CD4-positive, alpha-beta T cell treated with Interleukin-6 at 100 ng/mL for 8 hours (primary cell): ENCODE measurements around the gene GRID1.
"Not testable (repeated sequence)": the region's sequence is repeated elsewhere in the genome, so short reads cannot be mapped to it uniquely, and the experiment has no call there.

ENCODE experiments used
- DNase-seq: peaks from one replicate; pipeline ENCODE4 v3.0.0-alpha.2; 2020; ENCODE audit warnings: mixed read lengths, low spot score

The GRID1 gene

DNA sequence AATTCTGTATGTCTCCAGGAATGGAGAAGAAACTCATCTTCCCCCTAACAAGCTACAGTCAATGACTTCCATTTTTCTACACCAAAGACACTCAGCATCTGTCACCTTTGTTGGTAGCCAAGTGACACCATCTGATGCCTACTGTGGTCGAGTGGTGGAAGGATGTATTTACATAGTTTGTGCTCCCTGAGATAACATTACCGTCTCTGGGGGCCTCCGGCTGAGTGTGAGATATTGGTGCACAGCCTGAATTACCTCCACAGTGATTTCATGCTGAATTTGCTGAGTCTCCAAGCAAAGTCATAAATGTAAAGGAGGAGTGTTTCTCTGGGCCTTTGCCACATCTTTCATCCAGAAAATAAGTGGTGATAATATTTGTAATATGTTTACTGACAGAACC, 114.0 kb downstream of the GRID1 start:
- DNase-seq, result no peak

DNA sequence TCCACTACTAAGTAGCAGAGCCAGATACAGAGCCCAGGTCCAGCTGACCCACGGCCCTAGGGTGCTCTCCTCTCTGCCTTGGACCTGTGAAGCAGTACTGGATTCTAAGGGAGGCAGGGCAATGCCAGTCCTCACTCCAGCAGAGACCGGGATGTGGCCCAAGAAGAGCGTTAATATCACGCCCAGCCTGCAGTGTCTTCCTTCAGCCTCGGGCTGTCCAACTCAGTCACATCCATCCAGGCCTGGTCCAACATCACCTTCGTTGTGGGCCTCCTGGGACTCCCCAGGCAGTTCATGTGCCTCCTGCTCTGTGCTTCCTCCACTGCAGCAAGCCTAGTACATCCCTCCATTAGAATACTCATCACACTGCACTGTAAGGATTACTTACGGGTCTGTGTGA, 114.5 kb downstream of the GRID1 start:
- DNase-seq, result no peak

DNA sequence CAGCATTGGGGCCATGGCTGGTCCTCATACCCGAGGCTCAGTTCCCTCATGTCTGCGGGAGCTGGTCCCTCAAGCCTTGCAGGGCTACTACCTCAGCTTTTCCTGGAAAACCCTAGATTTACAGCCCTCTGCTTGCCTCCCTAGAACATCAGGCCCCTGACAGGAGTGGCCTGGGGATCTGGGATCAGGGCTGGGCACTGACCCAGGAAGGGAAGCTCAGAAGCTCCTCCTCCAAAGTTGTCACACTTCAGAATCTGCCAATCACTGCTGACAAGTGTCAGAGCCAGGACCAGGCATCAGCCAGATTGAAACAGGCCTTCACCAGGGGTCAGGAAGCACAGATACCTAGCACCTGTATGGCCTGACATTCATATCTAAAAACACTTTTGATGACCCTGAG, 115.2 kb downstream of the GRID1 start:
- no peak for DNase-seq

DNA sequence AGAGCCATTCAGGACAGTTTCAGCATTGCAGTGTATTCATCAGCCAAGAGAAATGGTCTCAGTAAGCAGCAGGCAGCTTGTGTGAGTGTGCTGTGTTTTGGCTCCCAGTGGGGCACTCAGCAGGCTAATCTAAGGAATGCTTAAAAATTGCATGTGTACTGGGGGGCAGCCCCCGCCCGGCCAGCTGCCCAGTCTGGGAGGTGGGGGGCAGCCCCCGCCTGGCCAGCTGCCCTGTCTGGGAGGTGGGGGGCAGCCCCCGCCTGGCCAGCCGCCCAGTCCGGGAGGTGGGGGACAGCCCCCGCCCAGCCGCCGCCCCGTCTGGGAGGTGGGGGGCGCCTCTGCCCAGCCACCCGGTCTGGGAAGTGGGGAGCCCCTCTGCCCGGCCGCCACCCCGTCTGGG, 116.2 kb downstream of the GRID1 start:
- DNase-seq, result no peak

GRCh38 chr10:86249794-86250193, 116.8 kb downstream of the GRID1 start:
- DNase-seq, result no peak

DNA sequence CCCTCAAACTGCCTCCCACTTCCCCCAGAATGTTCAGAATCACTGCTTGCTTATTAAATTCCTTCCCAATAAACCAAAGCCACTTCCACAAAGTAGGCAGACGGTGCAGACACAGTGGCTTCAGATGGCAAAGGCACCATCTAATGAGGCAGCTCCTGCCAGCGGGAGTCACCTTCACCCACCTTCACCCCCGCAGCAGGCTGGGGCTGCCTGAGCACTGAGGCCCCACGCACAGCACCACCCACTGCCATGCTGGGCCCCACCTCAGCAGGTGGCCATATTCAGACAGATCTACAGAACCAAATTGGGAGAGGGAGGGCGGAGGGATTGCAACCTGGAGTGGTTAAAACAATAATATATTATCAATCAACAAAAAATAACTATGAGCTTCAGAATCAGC, 118.5 kb downstream of the GRID1 start:
- no peak for DNase-seq

DNA sequence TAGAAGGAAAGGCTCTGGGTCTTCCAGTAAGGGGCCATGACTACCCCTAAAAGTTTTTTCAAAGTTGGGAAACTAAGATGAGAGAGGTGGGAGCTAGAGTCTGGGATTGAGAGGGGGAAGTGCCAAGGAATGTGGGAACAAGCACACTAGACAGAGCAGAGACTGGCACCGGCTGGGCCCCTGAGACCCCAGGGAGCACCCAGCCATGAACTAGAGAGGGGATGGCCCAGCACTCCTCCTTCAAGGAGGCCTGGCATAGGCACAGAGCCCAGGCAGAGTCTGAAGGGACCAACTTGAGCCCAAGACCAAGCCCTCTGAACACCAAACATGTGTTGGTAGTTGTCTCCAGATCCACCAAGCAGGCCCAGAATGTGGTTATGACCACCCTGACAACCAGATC, 119.0 kb downstream of the GRID1 start:
- no peak for DNase-seq

- no peak for DNase-seq
These were observed 119.5 kb downstream of the GRID1 start for GRCh38 chr10:86247073-86247472.

DNA sequence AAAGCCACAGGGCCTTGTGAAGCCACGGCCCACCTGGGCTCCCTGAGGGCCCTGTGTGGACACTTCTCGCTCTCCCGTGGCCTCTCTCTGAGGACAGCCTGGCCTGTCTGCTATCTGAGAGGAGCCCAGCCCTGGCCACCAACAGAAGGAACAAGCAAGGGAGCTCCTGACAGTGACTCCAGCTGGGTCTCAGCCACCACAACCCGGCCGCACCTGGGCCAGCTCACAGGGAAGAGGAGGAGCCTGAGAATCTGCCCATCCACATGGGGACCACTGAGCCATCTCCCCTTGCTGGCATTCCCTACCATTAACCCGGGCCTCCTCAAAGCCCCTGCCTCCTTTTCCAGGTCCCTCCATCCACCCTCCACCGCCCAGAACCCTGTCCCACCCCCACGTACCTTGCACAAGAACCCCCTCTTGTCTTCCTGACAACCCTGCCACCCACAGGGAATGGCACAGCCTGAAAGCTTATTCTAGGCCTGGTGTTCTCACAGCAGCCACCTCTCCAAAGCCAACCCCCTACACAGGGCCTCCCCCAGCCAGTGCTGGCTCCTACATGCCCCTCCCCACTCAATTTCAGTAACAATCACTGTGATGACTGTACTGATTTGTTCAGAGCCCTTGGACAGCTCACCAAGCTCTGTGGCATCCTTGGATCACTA, 120.2 kb downstream of the GRID1 start:
- DNase-seq, result no peak

GRCh38 chr10:86245015-86245394, 121.6 kb downstream of the GRID1 start:
- no peak for DNase-seq

- no peak for DNase-seq
These were observed 122.1 kb downstream of the GRID1 start for GRCh38 chr10:86244297-86245014.

- DNase-seq, result no peak
These were observed 122.9 kb downstream of the GRID1 start for GRCh38 chr10:86243651-86244155.

DNA sequence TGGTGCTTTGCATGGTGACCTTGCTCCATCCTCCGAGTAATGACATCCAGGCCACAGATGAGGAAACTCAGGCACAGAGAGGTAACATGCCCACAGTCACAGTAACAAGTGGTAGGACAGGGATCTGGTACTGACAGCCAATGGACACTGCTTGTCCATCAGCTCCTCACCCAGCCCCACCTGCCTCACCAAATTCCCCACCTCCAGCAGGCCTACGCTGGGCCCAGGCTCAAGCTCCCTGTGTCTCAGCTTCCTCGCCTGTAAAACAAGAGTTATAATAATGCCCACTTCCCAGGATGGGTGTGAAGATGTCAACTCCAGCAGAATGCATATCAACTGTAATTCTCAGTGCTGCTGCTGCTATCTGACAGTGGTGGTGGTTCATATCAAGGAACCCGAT, 123.8 kb downstream of the GRID1 start:
- DNase-seq, result no peak

GRCh38 chr10:86238089-86238488, 128.5 kb downstream of the GRID1 start:
- not testable (repeated sequence) for DNase-seq

GRCh38 chr10:86234541-86235270, 131.9 kb downstream of the GRID1 start:
- DNase-seq, result no peak

DNA sequence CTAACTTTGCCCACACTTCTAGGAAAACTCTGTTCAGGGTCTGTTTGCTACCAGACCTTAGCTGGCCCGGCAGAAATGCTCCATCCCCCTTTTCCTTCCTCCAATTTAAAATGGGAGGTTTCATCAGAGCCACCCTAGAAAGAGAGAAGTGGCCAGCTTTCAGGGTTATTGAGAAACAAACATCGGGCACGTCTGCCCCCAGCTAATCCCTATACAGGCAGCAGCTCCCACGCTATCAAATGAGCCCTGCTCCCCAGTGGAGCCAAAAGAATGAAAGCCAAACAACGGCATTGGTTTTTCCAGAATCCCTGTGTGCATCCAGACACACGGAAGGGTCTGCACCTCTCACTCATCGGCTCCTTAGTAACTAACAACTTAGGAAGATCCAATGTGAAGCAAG, 132.5 kb downstream of the GRID1 start:
- DNase-seq, result no peak

GRCh38 chr10:86233131-86233530, 133.5 kb downstream of the GRID1 start:
- no peak for DNase-seq

- DNase-seq, result no peak
These were observed 134.0 kb downstream of the GRID1 start for GRCh38 chr10:86232644-86233043.

DNA sequence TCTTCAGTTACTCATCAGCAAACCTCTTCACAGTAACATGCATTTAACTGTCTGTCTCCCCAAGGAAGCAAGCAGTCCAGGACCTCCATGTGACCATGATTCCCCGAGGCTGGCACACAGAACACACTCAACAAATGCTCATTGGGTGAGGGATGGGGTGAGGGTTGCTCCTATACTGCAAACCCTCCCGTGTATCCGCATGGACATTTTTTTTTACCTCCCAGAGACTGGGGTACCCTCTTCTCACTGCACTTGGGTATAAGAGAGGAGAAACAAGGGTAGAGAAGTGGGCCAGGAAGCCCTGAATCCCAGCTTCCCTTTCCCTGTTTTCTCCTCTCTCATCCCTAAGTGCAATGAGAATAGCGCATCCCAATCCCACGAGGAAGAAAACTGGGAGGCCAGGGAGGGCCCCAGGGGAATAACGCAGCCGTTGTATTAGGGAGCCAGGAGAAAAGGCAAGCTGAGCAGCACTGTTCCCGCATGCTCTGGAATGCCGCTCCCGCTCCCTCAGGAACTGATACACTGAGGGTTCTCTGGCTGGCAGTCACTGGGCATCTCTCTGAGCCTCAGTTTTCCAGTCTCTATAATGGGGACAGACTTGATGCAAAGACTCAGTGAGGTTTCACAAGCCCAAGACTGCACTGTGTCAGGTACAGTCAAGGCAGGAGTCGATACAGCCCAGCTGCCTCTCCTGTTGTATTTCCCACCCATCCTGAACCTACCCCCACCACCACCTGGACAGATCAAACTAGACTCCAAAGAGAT, 134.6 kb downstream of the GRID1 start:
- no peak for DNase-seq

DNA sequence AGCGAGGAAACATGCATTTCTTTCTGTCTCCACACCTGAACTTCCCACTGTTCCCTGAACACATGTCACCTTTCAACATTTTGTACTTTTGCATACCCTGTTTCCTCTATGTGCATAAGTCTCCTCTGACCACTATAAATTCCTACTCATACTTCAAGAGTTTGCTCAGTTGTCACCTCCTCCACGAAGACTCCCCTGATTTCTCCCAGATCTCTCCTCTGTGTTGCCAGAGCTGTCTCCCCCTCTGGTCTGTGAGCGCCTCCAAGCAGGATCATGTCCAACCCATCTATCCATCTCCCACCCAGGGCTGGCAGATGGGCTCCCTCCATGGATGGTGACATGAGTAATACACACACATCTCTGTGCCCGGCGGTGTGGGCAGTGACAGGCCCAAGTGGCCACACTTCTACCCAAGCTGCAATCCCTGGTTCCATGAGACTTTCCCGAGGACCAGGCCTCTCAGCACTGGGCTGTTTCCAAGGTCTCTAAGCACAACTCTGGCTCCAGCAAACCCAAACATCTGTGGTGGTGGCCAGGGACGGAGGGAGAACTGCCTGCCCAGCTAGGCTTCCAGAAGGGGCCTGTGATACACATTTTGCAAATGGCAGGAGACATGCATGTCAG, 135.9 kb downstream of the GRID1 start:
- no peak for DNase-seq

- DNase-seq, result no peak
These were observed 136.6 kb downstream of the GRID1 start for GRCh38 chr10:86229811-86230556.
